Measurements from ENCODE around the gene CSMD2. TPM values are rescaled to one million over a fixed set of nuclear protein-coding genes. Genes with fewer than 3 reads are reported as not detected.

CSMD2 gene
- total and polyA plus RNA-seq, 2 experiments from 2014 or later: 5.3 to 16.6 TPM

- Histone ChIP-seq H3K36me3 (ENCODE audit: insufficient read depth) (no peaks in the 10 kb centered on the region; the same call in 1 of the 2 replicates), H2AFZ (no peak overlapping the region), H3F3A (replicated peaks; ENCODE audit: low read depth) (no peaks in the 10 kb centered on the region), H3K27me3 (ENCODE audit: insufficient read depth) (no peaks in the 10 kb centered on the region), H3K9me2 (ENCODE audit: insufficient read depth) (no peaks in the 10 kb centered on the region), H4K20me1 (replicated peaks; ENCODE audit: insufficient read depth) (no peaks in the 10 kb centered on the region), H3K79me2 (replicated peaks; ENCODE audit: insufficient read depth) (no peaks in the 10 kb centered on the region), H3K4me3 (no peak overlapping the region), H3K27ac (ENCODE audit: low read depth) (no peak overlapping the region), H3K4me1 (ENCODE audit: insufficient read depth) (no peaks in the 10 kb centered on the region), H3K4me2 (no peak overlapping the region)
- H3K27ac Mint-ChIP-seq: no peak overlapping the region
- ATAC-seq: no peak
- no peak overlapping the region for H3K4me3 Mint-ChIP-seq
- H3K4me1 Mint-ChIP-seq: peaks cover 21% of the 10 kb centered on the region
- TF ChIP-seq ETS1 (IDR thresholded peaks at IDR 0.05): no peak
- TF ChIP-seq ZNF114 (CRISPR knock-in tag; IDR thresholded peaks at IDR 0.05): no peak
- no peak for TF ChIP-seq STAT1 (IDR thresholded peaks at IDR 0.05; ENCODE audit: unreplicated experiment)
- no peak for TF ChIP-seq EZH2phosphoT487 (IDR thresholded peaks at IDR 0.05; ENCODE audit: unreplicated experiment)
- no peak for TF ChIP-seq POLR2AphosphoS5 (IDR thresholded peaks at IDR 0.05; ENCODE audit: low read depth)
- TF ChIP-seq CTCF (conservative IDR thresholded peaks at IDR 0.05; ENCODE audit: low read depth in 2 of 2): no peak
- no peak for TF ChIP-seq REST (IDR thresholded peaks at IDR 0.05; ENCODE audit: unreplicated experiment)
- TF ChIP-seq CREB1 (CRISPR knock-in tag; IDR thresholded peaks at IDR 0.05; ENCODE audit: low read depth): no peak
- no peak for TF ChIP-seq EZH2 (IDR thresholded peaks at IDR 0.05; ENCODE audit: low read depth, unreplicated experiment)
- TF ChIP-seq JUNB (IDR thresholded peaks at IDR 0.05; ENCODE audit: unreplicated experiment): no peak
- peaks cover 11% of the 10 kb centered on the region for H3K27me3 Mint-ChIP-seq (ENCODE audit: insufficient read depth, low read depth, poor library complexity)
- no peak for DNase-seq (ENCODE audit: low spot score)
- no peaks in the 10 kb centered on the region; the same call in 1 of the 3 replicates for H3K9me3 Mint-ChIP-seq
- no peaks in the 10 kb centered on the region; the same call in 2 of the 3 replicates for H3K36me3 Mint-ChIP-seq (ENCODE audit: low read depth)
Measured at GRCh38 chr1:33517596-33518250, 647.3 kb downstream of the CSMD2 start.
